Upper lobe of left lung (tissue), 6 donors: ENCODE data around the gene STARD10. TPM values are rescaled to one million over a fixed set of nuclear protein-coding genes. Genes with fewer than 3 reads are reported as not detected.
A peak's percentile ranks its signal among the peaks of the same experiment; 100 is the strongest.

ENCODE experiments used
- ATAC-seq, 2 donors: fragments of 200-7000 bp; cut with Tn5 transposase; one replicate each; pipeline ENCODE4 v1.9.1; 2022; ENCODE audit warnings: mild to moderate bottlenecking in 2 of 2, moderate library complexity in 2 of 2; ENCODE audit not compliant: low FRiP score in 2 of 2
- DNase-seq, 2 donors: peaks; one replicate each; pipeline ENCODE4 v3.0.0-alpha.2; 2019 to 2020
- H3K27ac ChIP-seq, 4 donors: fragments of 200-600 bp; sonication (generic); one replicate each; pipeline ENCODE4 v1.5.1; 2016 to 2019
- H3K27me3 ChIP-seq, 4 donors: fragments of 200-600 bp; sonication (generic); one replicate each; pipeline ENCODE4 v1.5.1; 2017 to 2019
- H3K36me3 ChIP-seq, 4 donors: fragments of 200-600 bp; sonication (generic); one replicate each; pipeline ENCODE4 v1.5.1; 2016 to 2019
- H3K4me1 ChIP-seq, 4 donors: fragments of 200-600 bp; sonication (generic); one replicate each; pipeline ENCODE4 v1.5.1; 2018 to 2019
- H3K4me3 ChIP-seq, 4 donors: fragments of 200-600 bp; sonication (generic); one replicate each; pipeline ENCODE4 v1.5.1; 2017 to 2019; ENCODE audit warnings: mild to moderate bottlenecking in 2 of 4, moderate library complexity in 1 of 4
- H3K9me3 ChIP-seq, 4 donors: fragments of 200-600 bp; sonication (generic); one replicate each; pipeline ENCODE4 v1.5.1; 2018 to 2019
- CTCF ChIP-seq, 6 experiments: fragments of 450-650 bp in 4 of 6; fragments of 200-600 bp in 2 of 6; sonication (generic) in 2 of 6; IDR thresholded peaks; one replicate each; pipeline ENCODE4 v1.5.1; 2016 to 2019; ENCODE audit warnings: antibody characterized with exemption in 6 of 6
- EP300 ChIP-seq, 4 donors: sonication (generic); formaldehyde crosslinking; IDR thresholded peaks; one replicate each; pipeline ENCODE4 v1.5.1; 2017; ENCODE audit warnings: antibody characterized with exemption in 4 of 4, control low read depth in 2 of 4
- POLR2A ChIP-seq, 4 donors: fragments of 450-650 bp; IDR thresholded peaks; one replicate each; pipeline ENCODE4 v1.5.1; 2016 to 2017; ENCODE audit warnings: antibody characterized with exemption in 4 of 4, mild to moderate bottlenecking in 2 of 4
- POLR2AphosphoS5 ChIP-seq, 2 donors: sonication (generic); formaldehyde crosslinking; IDR thresholded peaks; one replicate each; pipeline ENCODE4 v1.5.1; 2017; ENCODE audit warnings: antibody characterized with exemption in 2 of 2
- WGBS, 2 donors: methylation state at CpG; one replicate each; pipeline ENCODE4 v1.1.5; 2017 to 2018; 5-methylcytosine and 5-hydroxymethylcytosine counted together
- total RNA-seq, 6 donors: library from RNA; depleted of rRNA in 4 of 6; stranded (reverse); fragments of >200 nt in 4 of 6; gene quantifications; one replicate each; pipeline versions ENCODE4 v1.1.0 to v1.2.1, GENCODE V29; 2016 to 2021
- donor health status: DM: no; HTN: no; CAD: no; lungs with moderate emphysema.
- donor health status: DM: no; HTN: yes; CAD: no; lungs with severe emphysema.

The STARD10 gene
- total RNA-seq, 6 donors from 2014 or later: 93.2 to 227 (median 151) TPM

- TF ChIP-seq POLR2AphosphoS5 (IDR thresholded peaks at IDR 0.05) (no peak), CTCF (IDR thresholded peaks at IDR 0.05) (peak in 4 of 6 experiments; percentile 33 to 75 (median 55)), POLR2A (IDR thresholded peaks at IDR 0.05) (no peak)
- H3K9me3 ChIP-seq: no peaks in the 10 kb centered on the region
- peak overlapping the region in 2 of 4 donors; percentile 2 to 45 for H3K27ac ChIP-seq
- no peaks in the 10 kb centered on the region for H3K27me3 ChIP-seq
- DNase-seq (peak; percentile 83 to 84), ATAC-seq (peak; percentile 39 to 84)
- H3K4me1 ChIP-seq: peaks cover 0 to 17% (median 12%) of the 10 kb centered on the region in 4 donors
- WGBS, 2 donors: 63 to 78% methylated on average over 9 to 13 of the region's 13 CpGs
- H3K4me3 ChIP-seq: no peak overlapping the region
- H3K36me3 ChIP-seq: no peaks in the 10 kb centered on the region
These were observed 29.3 kb downstream of the STARD10 start for GRCh38 chr11:72764503-72764902.

GRCh38 chr11:72763823-72764222 lies 30.0 kb downstream of the STARD10 start:
- Histone ChIP-seq H3K27ac (peak overlapping the region in 2 of 4 donors; percentile 2 to 45), H3K4me1 (peaks cover 0 to 22% (median 15%) of the 10 kb centered on the region in 4 donors), H3K36me3 (peaks cover 0 to 4% (median 0%) of the 10 kb centered on the region in 4 donors), H3K4me3 (no peak overlapping the region), H3K27me3 (no peaks in the 10 kb centered on the region), H3K9me3 (no peaks in the 10 kb centered on the region)
- DNase-seq (no peak), ATAC-seq (no peak)
- WGBS, 2 donors: 74 to 83% methylated on average over 4 of the region's 4 CpGs
- no peak for TF ChIP-seq CTCF (IDR thresholded peaks at IDR 0.05)
- TF ChIP-seq POLR2AphosphoS5 (IDR thresholded peaks at IDR 0.05): no peak
- TF ChIP-seq EP300 (IDR thresholded peaks at IDR 0.05): no peak
- TF ChIP-seq POLR2A (IDR thresholded peaks at IDR 0.05): no peak

- no peak for TF ChIP-seq POLR2A (IDR thresholded peaks at IDR 0.05)
- TF ChIP-seq POLR2AphosphoS5 (IDR thresholded peaks at IDR 0.05): no peak
- no peak for TF ChIP-seq CTCF (IDR thresholded peaks at IDR 0.05)
- no peak for TF ChIP-seq EP300 (IDR thresholded peaks at IDR 0.05)
- WGBS, 2 donors: 45 to 72% methylated on average over 5 of the region's 5 CpGs
- no peak for DNase-seq
- H3K27me3 ChIP-seq: no peaks in the 10 kb centered on the region
- H3K36me3 ChIP-seq: peaks cover 0 to 14% (median 1%) of the 10 kb centered on the region in 4 donors
- H3K9me3 ChIP-seq: no peaks in the 10 kb centered on the region
- H3K4me1 ChIP-seq: peaks cover 0 to 30% (median 16%) of the 10 kb centered on the region in 4 donors
- no peak for ATAC-seq
- H3K4me3 ChIP-seq: no peak overlapping the region
- no peak overlapping the region for H3K27ac ChIP-seq
These were observed 31.1 kb downstream of the STARD10 start for GRCh38 chr11:72762641-72763304.

GRCh38 chr11:72760539-72761405 lies 33.1 kb downstream of the STARD10 start:
- Histone ChIP-seq H3K4me1 (peaks cover 0 to 30% (median 16%) of the 10 kb centered on the region in 4 donors), H3K9me3 (no peaks in the 10 kb centered on the region), H3K36me3 (peaks cover 0 to 31% (median 6%) of the 10 kb centered on the region in 4 donors), H3K27me3 (no peaks in the 10 kb centered on the region), H3K4me3 (no peak overlapping the region), H3K27ac (no peak overlapping the region)
- no peak for TF ChIP-seq POLR2A (IDR thresholded peaks at IDR 0.05)
- TF ChIP-seq CTCF (IDR thresholded peaks at IDR 0.05): no peak
- TF ChIP-seq POLR2AphosphoS5 (IDR thresholded peaks at IDR 0.05): no peak
- TF ChIP-seq EP300 (IDR thresholded peaks at IDR 0.05): no peak
- ATAC-seq: peak in 1 of 2 donors; percentile 48
- DNase-seq: no peak
- WGBS, 2 donors: 62 to 69% methylated on average over 8 of the region's 8 CpGs
